ENCODE data around the gene RPS6KA5. TPM values are rescaled to one million over a fixed set of nuclear protein-coding genes. Genes with fewer than 3 reads are reported as not detected.
A peak's percentile ranks its signal among the peaks of the same experiment; 100 is the strongest.
"Not testable (repeated sequence)": the region's sequence is repeated elsewhere in the genome, so short reads cannot be mapped to it uniquely, and the experiment has no call there.

RPS6KA5 gene
- total RNA-seq, 2 donors from 2014 or later: 8.9 to 10.3 TPM

DNA sequence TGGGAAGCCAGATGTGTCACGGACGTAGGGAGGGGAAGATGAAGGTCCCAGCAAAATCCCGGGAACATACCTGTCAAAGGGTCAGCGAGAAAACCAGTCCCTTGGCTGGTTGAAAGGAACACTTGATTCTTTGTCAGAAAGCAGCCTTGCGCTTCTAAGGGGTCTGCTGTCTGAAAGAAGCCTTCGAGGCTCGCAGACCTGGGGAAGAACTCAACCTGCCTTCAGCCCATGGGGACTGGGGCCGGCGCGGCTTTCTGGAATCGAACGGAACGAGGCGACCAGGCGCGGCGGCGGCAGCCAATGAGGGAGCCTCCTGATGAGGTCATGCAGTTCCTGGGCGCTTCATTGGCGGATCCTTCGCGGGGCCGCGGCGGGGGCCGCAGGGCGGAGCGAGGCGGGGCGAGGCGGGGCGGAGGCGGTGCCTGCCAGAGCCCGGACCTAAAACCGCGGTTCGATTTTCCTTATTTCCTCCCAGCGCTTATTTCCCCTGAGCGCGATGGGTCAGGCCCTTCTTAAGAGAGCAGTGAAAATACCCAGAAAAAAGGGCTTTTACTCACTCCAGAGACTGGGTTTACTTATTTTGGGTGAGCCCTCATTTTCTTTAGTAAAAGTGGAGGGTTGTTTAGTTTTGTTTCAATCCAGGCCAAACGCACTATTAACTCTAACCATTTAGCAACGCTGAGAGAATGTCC, 232.4 kb downstream of the RPS6KA5 start:
- H3K9me3 ChIP-seq: no peaks in the 10 kb centered on the region
- TF ChIP-seq POLR2A (IDR thresholded peaks at IDR 0.05) (peak; percentile 47), POLR2AphosphoS5 (IDR thresholded peaks at IDR 0.05) (peak; percentile 76)
- TF ChIP-seq, protein P1, sequence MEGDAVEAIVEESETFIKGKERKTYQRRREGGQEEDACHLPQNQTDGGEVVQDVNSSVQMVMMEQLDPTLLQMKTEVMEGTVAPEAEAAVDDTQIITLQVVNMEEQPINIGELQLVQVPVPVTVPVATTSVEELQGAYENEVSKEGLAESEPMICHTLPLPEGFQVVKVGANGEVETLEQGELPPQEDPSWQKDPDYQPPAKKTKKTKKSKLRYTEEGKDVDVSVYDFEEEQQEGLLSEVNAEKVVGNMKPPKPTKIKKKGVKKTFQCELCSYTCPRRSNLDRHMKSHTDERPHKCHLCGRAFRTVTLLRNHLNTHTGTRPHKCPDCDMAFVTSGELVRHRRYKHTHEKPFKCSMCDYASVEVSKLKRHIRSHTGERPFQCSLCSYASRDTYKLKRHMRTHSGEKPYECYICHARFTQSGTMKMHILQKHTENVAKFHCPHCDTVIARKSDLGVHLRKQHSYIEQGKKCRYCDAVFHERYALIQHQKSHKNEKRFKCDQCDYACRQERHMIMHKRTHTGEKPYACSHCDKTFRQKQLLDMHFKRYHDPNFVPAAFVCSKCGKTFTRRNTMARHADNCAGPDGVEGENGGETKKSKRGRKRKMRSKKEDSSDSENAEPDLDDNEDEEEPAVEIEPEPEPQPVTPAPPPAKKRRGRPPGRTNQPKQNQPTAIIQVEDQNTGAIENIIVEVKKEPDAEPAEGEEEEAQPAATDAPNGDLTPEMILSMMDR (IDR thresholded peaks at IDR 0.05): no peak
- WGBS: 1% methylated on average over 42 of the region's 42 CpGs
- no peaks in the 10 kb centered on the region for H3K27me3 ChIP-seq (replicated peaks; ENCODE audit: insufficient read depth)
- no peaks in the 10 kb centered on the region for H3K4me1 ChIP-seq (replicated peaks)
- intact Hi-C loops (cut with DNase I): no loop called here
- no peaks in the 10 kb centered on the region for H3K36me3 ChIP-seq
- peak overlapping the region; percentile 2 to 58 for H3K27ac ChIP-seq
- H3K4me3 ChIP-seq: peak overlapping the region; percentile 20 to 24
- DNase-seq (ENCODE audit: low spot score): peak; percentile 94

DNA sequence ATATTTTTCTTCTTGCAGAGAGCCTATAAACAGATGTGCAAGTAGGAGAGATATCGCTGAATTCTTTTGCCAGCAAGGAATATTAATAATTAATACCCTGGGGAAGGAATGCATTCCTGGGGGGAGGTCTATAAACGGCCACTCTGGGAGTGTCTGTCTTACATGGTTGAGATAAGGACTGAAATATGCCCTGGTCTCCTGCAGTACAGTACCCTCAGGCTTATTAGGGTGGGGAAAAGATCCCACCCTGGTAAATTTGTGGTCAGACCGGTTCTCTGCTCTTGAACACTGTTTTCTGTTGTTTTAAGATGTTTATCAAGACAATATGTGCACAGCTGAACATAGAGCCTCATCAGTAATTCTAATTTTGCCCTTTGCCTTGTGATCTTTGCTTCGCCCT, 236.9 kb downstream of the RPS6KA5 start:
- H3K36me3 ChIP-seq; H3K4me3 ChIP-seq; H3K27me3 ChIP-seq (replicated peaks; ENCODE audit: insufficient read depth); H3K9me3 ChIP-seq; H3K27ac ChIP-seq; H3K4me1 ChIP-seq (replicated peaks); intact Hi-C loops (cut with DNase I); DNase-seq (ENCODE audit: low spot score): not testable (repeated sequence)
- WGBS: 64% methylated on average over 4 of the region's 4 CpGs

DNA sequence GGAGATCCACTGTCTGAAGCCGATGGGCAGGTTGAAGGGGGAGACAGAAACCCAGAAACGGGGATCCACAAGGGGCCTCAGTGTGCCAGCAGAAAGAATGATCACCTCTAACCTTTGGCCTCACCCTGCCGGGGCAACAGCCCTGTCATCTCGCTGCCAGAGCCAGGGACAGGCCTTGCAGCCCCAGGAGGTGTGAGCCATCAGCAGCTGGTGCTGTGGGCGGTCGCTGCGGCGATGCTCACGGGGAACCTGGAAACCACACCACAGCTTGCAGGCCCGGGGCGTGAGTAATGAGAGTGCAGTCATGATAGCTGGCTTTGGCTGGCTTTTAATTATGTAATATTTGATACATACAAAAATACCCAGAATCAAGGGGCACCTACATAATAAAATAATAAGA, 239.5 kb downstream of the RPS6KA5 start:
- TF ChIP-seq, protein P1 (IDR thresholded peaks at IDR 0.05): no peak
- TF ChIP-seq POLR2AphosphoS5 (IDR thresholded peaks at IDR 0.05) (no peak), POLR2A (IDR thresholded peaks at IDR 0.05) (no peak)
- 68% methylated on average over 11 of the region's 11 CpGs for WGBS
- no peak overlapping the region for H3K27ac ChIP-seq
- no peaks in the 10 kb centered on the region for H3K36me3 ChIP-seq
- H3K27me3 ChIP-seq (replicated peaks; ENCODE audit: insufficient read depth): no peaks in the 10 kb centered on the region
- intact Hi-C loops (cut with DNase I): no loop called here
- H3K9me3 ChIP-seq: no peaks in the 10 kb centered on the region
- H3K4me3 ChIP-seq: no peak overlapping the region
- DNase-seq (ENCODE audit: low spot score): no peak
- H3K4me1 ChIP-seq (replicated peaks): no peaks in the 10 kb centered on the region

DNA sequence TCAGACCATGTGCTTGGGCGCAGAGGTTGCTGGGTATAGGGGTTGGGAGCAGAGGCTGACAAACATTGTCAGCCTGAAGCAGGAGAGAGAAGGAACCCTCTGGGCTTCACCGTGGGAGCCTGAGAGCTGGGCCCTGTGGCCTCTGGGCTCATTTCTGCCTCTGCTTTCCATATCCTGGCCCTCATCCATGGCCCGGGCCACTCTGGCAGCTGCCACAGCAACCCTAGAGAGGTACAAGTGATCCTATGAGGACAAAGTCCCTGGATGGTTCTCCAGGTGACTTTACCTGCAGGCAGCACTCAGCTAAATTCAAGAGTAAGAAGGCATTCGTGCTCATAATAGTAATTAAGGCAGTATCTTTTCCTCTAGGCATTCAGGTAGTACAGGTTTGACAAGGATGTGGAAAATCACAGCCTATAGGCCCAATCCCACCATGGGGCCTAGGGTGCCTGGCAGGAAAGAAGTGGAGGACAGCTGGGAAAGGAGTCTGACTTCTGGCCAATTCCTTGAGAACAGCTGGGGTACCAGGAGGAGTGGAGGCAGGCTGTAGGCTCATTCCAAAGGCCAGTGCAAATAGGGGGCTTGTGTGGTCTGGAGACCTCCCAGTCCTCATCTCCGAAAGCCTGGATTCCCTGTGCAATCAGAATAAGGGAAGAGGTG, 240.6 kb downstream of the RPS6KA5 start:
- Histone ChIP-seq H3K4me1 (replicated peaks) (peaks cover under 1% of the 10 kb centered on the region), H3K27ac (no peak overlapping the region), H3K27me3 (replicated peaks; ENCODE audit: insufficient read depth) (no peaks in the 10 kb centered on the region), H3K9me3 (no peaks in the 10 kb centered on the region), H3K36me3 (no peaks in the 10 kb centered on the region), H3K4me3 (no peak overlapping the region)
- peak; percentile 51 for TF ChIP-seq POLR2AphosphoS5 (IDR thresholded peaks at IDR 0.05)
- no peak for TF ChIP-seq POLR2A (IDR thresholded peaks at IDR 0.05)
- TF ChIP-seq, protein P1 (IDR thresholded peaks at IDR 0.05): no peak
- DNase-seq (ENCODE audit: low spot score): no peak
- WGBS: 73% methylated on average over 5 of the region's 5 CpGs
- intact Hi-C loops (cut with DNase I): loop anchor here (10.0 kb wide), 1 partner anchor 515 kb away; no protein-coding TSS in a partner anchor

DNA sequence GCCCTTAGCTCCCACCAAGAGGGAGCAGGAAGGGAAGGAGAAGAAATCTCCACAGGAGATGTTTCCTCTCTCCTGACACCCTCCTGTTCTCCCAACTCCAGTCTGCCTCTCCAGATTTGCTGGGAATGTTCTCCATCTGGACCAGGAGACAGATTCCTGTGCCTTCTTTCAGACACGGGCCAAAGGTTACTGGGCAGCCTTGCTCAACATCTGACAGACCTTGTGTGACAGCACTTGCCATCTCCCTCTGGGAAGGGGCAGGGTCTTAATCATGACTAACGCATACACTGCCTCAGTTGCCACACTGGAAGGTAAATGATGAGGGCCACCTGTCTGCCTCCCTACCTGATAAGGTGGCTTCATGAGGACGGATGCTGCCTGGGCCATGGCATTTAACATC, 241.7 kb downstream of the RPS6KA5 start:
- 87% methylated on average over 3 of the region's 3 CpGs for WGBS
- no peak for DNase-seq (ENCODE audit: low spot score)
- Histone ChIP-seq H3K36me3 (no peaks in the 10 kb centered on the region), H3K4me3 (no peak overlapping the region), H3K4me1 (replicated peaks) (peaks cover 5% of the 10 kb centered on the region), H3K27ac (no peak overlapping the region), H3K27me3 (replicated peaks; ENCODE audit: insufficient read depth) (no peaks in the 10 kb centered on the region), H3K9me3 (no peaks in the 10 kb centered on the region)
- intact Hi-C loops (cut with DNase I): loop anchor here (10.0 kb wide), 1 partner anchor 514 kb away; no protein-coding TSS in a partner anchor
- TF ChIP-seq POLR2AphosphoS5 (IDR thresholded peaks at IDR 0.05) (no peak), POLR2A (IDR thresholded peaks at IDR 0.05) (no peak)
- TF ChIP-seq, protein P1 (IDR thresholded peaks at IDR 0.05): no peak
